Measurements from ENCODE around the gene SLC8A2.

Gene SLC8A2

DNA sequence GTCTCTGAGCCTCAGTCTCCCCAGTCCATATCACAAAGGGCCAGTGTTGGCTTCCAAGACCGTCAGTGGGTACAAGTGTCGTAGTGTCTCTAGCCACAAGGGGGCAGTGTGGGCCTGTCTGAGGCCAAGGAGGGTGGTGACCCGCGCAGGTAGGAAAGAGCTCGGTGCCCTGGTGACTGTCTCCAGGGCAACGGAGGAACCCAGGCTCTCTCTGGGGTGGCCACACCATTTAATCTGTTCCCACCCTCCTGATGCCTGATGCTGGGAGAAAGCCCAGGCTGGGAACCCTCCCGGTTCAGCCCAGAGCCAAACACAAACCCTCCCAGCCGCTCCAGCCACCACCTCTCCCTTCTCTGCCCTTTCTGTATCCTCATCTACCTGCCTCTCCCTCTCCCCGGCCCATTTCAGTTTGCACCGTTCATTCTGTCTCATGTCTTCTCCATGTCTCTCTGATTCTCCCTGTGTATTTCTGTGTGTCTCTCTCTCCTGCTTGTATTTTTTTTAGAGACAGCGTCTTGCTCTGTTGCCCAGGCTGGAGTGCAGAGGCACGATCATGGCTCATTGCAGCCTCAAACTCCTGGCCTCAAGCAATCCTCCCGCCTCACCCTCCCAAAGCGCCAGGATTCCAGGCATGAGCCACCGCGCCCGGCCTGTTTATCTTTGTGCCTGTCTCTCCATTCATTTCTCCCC lies 34.8 kb downstream of the SLC8A2 start:
- peak; percentile 97 for TF ChIP-seq RAD21 (IDR thresholded peaks at IDR 0.05; ENCODE audit: low read depth)
- no peak for TF ChIP-seq ZBTB7A (IDR thresholded peaks at IDR 0.05; ENCODE audit: low read depth)

DNA sequence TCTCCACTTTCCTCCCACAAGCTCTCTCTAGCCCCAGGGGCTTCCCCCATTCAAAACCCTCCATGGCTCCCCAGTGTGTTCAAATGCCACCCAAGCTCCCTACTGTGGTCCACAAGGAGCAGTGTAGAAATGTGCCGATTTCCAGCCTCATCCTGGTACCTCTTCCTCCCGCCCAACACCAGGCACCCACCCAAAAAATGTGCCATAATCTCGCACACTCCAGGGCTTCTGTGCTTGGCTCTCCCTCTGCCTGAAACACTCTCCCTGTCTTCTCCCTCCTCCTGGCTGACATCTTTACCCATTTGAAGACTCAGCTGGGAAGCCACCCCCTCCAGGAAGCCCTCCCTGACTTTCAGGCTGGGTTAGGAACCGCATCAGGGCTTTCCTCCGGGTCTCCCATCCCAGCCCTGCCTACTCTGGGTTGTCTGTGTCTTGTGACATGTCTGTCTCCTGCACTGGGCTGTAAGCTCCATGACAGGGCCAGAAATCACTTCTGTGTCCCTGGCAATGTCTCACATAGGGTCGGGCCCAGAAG lies 35.7 kb downstream of the SLC8A2 start:
- TF ChIP-seq, protein P1, sequence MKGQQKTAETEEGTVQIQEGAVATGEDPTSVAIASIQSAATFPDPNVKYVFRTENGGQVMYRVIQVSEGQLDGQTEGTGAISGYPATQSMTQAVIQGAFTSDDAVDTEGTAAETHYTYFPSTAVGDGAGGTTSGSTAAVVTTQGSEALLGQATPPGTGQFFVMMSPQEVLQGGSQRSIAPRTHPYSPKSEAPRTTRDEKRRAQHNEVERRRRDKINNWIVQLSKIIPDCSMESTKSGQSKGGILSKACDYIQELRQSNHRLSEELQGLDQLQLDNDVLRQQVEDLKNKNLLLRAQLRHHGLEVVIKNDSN (IDR thresholded peaks at IDR 0.05) = no peak
- TF ChIP-seq CREB1 (IDR thresholded peaks at IDR 0.05; ENCODE audit: low read depth) (no peak), TEAD4 (IDR thresholded peaks at IDR 0.05) (no peak), CEBPB (IDR thresholded peaks at IDR 0.05) (no peak), NFIC (IDR thresholded peaks at IDR 0.05) (no peak), ZBTB7A (IDR thresholded peaks at IDR 0.05; ENCODE audit: low read depth) (no peak), TCF12 (IDR thresholded peaks at IDR 0.05; ENCODE audit: low read depth) (no peak)
- TF ChIP-seq, protein P2, sequence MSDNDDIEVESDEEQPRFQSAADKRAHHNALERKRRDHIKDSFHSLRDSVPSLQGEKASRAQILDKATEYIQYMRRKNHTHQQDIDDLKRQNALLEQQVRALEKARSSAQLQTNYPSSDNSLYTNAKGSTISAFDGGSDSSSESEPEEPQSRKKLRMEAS (IDR thresholded peaks at IDR 0.05) = no peak

DNA sequence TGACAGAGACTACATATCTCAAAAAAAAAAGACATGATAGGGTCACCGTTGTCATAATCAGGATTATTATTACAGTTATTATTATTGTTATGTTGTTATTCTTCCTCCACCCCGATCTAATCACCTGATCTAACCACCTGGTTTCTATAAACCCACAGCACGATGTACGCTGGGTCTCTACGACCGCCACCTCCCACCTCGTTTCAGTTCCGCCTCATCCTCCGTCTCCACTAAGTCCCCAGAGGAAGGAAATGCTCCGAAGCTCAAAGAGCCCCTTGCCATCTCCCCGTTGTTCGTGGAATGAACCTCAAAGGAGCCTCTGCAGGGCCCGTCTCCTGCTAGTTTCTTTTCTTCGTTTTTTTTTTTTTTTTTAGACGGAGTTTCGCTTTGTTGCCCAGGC lies 36.5 kb downstream of the SLC8A2 start:
- no peak for TF ChIP-seq FOXM1 (IDR thresholded peaks at IDR 0.05; ENCODE audit: borderline replicate concordance, low read depth)
- no peak for TF ChIP-seq RAD21 (IDR thresholded peaks at IDR 0.05; ENCODE audit: low read depth)
- TF ChIP-seq, protein P2 (IDR thresholded peaks at IDR 0.05) = no peak
- no peak for TF ChIP-seq NFIC (IDR thresholded peaks at IDR 0.05)
- TF ChIP-seq, protein P1 (IDR thresholded peaks at IDR 0.05) = no peak
- no peak for TF ChIP-seq EP300 (IDR thresholded peaks at IDR 0.05; ENCODE audit: borderline replicate concordance)
- TF ChIP-seq, protein P3, sequence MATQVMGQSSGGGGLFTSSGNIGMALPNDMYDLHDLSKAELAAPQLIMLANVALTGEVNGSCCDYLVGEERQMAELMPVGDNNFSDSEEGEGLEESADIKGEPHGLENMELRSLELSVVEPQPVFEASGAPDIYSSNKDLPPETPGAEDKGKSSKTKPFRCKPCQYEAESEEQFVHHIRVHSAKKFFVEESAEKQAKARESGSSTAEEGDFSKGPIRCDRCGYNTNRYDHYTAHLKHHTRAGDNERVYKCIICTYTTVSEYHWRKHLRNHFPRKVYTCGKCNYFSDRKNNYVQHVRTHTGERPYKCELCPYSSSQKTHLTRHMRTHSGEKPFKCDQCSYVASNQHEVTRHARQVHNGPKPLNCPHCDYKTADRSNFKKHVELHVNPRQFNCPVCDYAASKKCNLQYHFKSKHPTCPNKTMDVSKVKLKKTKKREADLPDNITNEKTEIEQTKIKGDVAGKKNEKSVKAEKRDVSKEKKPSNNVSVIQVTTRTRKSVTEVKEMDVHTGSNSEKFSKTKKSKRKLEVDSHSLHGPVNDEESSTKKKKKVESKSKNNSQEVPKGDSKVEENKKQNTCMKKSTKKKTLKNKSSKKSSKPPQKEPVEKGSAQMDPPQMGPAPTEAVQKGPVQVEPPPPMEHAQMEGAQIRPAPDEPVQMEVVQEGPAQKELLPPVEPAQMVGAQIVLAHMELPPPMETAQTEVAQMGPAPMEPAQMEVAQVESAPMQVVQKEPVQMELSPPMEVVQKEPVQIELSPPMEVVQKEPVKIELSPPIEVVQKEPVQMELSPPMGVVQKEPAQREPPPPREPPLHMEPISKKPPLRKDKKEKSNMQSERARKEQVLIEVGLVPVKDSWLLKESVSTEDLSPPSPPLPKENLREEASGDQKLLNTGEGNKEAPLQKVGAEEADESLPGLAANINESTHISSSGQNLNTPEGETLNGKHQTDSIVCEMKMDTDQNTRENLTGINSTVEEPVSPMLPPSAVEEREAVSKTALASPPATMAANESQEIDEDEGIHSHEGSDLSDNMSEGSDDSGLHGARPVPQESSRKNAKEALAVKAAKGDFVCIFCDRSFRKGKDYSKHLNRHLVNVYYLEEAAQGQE (IDR thresholded peaks at IDR 0.05; ENCODE audit: low read depth) = no peak
- TF ChIP-seq CREB1 (IDR thresholded peaks at IDR 0.05; ENCODE audit: low read depth) = no peak
- TF ChIP-seq ZBTB7A (IDR thresholded peaks at IDR 0.05; ENCODE audit: low read depth) = no peak
- TF ChIP-seq CEBPB (IDR thresholded peaks at IDR 0.05) = no peak
- TF ChIP-seq YY1 (IDR thresholded peaks at IDR 0.05; ENCODE audit: low read depth) = no peak
- no peak for TF ChIP-seq TCF12 (IDR thresholded peaks at IDR 0.05; ENCODE audit: low read depth)
- no peak for TF ChIP-seq TAF1 (IDR thresholded peaks at IDR 0.05; ENCODE audit: low read depth)
- no peak for TF ChIP-seq EGR1 (IDR thresholded peaks at IDR 0.05)
- TF ChIP-seq TEAD4 (IDR thresholded peaks at IDR 0.05) = no peak

DNA sequence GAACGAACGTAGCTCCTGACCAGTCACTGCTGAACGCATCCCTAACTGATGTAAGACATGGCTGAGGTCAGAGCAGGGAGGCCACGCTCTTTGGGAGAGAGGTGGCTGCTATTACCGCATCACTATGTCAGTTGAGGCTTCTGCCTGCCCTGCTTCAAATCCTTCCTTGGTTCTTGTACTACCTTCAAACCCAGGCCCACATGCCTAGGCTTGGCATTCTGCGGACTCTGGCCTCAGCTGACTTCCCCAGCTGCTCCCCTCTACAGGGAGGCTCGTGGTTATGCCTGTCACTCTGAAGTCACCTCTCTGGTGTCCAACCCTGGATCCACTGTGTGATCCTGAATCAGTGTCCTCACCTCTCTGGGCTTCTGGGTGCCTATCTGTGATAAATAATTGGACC lies 37.6 kb downstream of the SLC8A2 start:
- TF ChIP-seq, protein P3 (IDR thresholded peaks at IDR 0.05; ENCODE audit: low read depth) = no peak

DNA sequence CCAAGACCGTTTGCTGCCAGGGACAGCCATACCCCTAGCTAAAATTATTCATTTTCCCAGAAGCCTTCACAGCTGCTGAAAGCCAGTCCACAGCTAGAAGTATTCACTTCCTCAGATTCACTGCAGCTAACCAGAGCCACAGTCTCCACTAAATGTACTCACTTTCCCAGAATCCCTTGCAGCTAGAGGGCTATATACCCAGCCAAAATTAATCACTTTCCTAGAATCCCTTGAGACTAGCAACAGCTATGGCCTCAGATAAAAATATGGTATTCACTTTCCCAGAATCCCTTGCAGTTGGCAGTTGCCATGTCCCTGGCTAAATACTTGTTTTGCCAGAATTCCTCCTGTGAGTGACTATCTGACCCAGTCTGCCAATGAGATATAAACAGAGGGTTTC lies 38.6 kb downstream of the SLC8A2 start:
- TF ChIP-seq, protein P1 (IDR thresholded peaks at IDR 0.05) = no peak
- TF ChIP-seq NFIC (IDR thresholded peaks at IDR 0.05) = no peak
- no peak for TF ChIP-seq YY1 (IDR thresholded peaks at IDR 0.05; ENCODE audit: low read depth)
- TF ChIP-seq ZBTB7A (IDR thresholded peaks at IDR 0.05; ENCODE audit: low read depth) = no peak
- TF ChIP-seq RAD21 (IDR thresholded peaks at IDR 0.05; ENCODE audit: low read depth) = no peak
- no peak for TF ChIP-seq CREB1 (IDR thresholded peaks at IDR 0.05; ENCODE audit: low read depth)

DNA sequence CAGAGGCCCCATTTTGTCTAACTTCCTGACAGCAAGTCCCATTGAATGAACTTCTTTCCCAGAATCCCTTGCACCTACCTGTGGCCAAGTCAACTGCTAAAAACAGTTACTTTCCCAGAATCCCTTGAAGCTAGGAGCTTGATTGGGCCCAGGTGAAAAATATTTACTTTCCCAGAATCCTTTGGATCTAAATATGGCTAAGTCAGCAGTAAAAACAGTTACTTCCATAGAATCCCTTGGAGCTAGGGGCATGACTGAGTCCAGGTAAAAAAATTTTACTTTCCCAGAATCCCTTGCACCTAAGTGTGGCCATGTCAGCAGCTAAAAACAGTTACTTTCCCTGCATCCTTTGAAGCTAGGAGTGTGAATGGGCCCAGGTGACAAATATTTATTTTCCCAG lies 39.2 kb downstream of the SLC8A2 start:
- TF ChIP-seq CEBPB (IDR thresholded peaks at IDR 0.05) (no peak), TEAD4 (IDR thresholded peaks at IDR 0.05) (no peak), YY1 (IDR thresholded peaks at IDR 0.05; ENCODE audit: low read depth) (no peak), RAD21 (IDR thresholded peaks at IDR 0.05; ENCODE audit: low read depth) (no peak), NFIC (IDR thresholded peaks at IDR 0.05) (no peak), FOXM1 (IDR thresholded peaks at IDR 0.05; ENCODE audit: borderline replicate concordance, low read depth) (no peak), EGR1 (IDR thresholded peaks at IDR 0.05) (no peak), ZBTB7A (IDR thresholded peaks at IDR 0.05; ENCODE audit: low read depth) (no peak), TAF1 (IDR thresholded peaks at IDR 0.05; ENCODE audit: low read depth) (no peak), TCF12 (IDR thresholded peaks at IDR 0.05; ENCODE audit: low read depth) (no peak), EP300 (IDR thresholded peaks at IDR 0.05; ENCODE audit: borderline replicate concordance) (no peak), CREB1 (IDR thresholded peaks at IDR 0.05; ENCODE audit: low read depth) (no peak)
- TF ChIP-seq, protein P2 (IDR thresholded peaks at IDR 0.05) = no peak
- TF ChIP-seq, protein P1 (IDR thresholded peaks at IDR 0.05) = no peak
- TF ChIP-seq, protein P3 (IDR thresholded peaks at IDR 0.05; ENCODE audit: low read depth) = no peak

All from Ishikawa (cell line).